ENCODE data around the gene SLC16A9.

DNA sequence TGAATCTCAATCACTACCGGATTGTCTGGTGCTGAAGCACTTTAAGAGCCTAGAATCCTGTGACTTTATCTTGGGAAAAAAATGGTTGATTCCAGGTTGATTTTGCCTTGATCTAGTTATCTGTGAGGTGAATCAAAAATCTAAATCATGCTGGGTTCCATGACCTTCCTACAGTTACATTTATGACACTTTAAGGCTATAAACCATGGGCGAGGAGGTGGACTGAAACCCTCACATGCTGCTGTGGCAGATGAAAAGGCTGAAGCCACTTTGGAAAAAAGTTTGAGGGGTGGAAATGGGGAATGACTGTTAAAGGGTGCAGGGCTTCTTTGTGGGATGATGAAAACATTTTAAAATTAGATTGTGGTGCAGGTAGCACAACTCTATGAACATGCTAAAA, 17.5 kb downstream of the SLC16A9 start:
- TF ChIP-seq, protein P1, sequence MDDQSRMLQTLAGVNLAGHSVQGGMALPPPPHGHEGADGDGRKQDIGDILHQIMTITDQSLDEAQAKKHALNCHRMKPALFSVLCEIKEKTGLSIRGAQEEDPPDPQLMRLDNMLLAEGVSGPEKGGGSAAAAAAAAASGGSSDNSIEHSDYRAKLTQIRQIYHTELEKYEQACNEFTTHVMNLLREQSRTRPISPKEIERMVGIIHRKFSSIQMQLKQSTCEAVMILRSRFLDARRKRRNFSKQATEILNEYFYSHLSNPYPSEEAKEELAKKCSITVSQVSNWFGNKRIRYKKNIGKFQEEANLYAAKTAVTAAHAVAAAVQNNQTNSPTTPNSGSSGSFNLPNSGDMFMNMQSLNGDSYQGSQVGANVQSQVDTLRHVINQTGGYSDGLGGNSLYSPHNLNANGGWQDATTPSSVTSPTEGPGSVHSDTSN (CRISPR knock-in tag; IDR thresholded peaks at IDR 0.05): no peak
- TF ChIP-seq, protein P2, sequence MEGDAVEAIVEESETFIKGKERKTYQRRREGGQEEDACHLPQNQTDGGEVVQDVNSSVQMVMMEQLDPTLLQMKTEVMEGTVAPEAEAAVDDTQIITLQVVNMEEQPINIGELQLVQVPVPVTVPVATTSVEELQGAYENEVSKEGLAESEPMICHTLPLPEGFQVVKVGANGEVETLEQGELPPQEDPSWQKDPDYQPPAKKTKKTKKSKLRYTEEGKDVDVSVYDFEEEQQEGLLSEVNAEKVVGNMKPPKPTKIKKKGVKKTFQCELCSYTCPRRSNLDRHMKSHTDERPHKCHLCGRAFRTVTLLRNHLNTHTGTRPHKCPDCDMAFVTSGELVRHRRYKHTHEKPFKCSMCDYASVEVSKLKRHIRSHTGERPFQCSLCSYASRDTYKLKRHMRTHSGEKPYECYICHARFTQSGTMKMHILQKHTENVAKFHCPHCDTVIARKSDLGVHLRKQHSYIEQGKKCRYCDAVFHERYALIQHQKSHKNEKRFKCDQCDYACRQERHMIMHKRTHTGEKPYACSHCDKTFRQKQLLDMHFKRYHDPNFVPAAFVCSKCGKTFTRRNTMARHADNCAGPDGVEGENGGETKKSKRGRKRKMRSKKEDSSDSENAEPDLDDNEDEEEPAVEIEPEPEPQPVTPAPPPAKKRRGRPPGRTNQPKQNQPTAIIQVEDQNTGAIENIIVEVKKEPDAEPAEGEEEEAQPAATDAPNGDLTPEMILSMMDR (tag by site-specific recombination; IDR thresholded peaks at IDR 0.05): no peak
